AG04449 (cell line): ENCODE measurements around the gene HOXA9.

ENCODE experiments used
- CTCF ChIA-PET: fragments of 350-600 bp; formaldehyde crosslinking; extraction: SDS; loops from one replicate; lab custom pipeline; 2021; ENCODE audit warnings: antibody characterized with exemption; lab: Yijun Ruan, JAX
- POLR2A ChIA-PET: fragments of 400-600, 350-600 bp; formaldehyde crosslinking; extraction: SDS; loops from one replicate; lab custom pipeline; 2020; ENCODE audit warnings: antibody characterized with exemption, inconsistent platforms; lab: Yijun Ruan, JAX
- DNase-seq: peaks from one replicate; pipeline ENCODE4 v3.0.0-alpha.2; 2010; ENCODE audit warnings: low read depth, low spot score
- H3K4me3 ChIP-seq: 2 replicates; pipeline ENCODE4 v1.5.1; 2011; ENCODE audit warnings: low read depth, mild to moderate bottlenecking, control low read depth, low read length
- TF ChIP-seq, protein P1 (sequence below): IDR thresholded peaks from one replicate; pipeline ENCODE4 v1.5.1; 2011; ENCODE audit warnings: mild to moderate bottlenecking, moderate library complexity, low read length, control low read depth, inconsistent platforms; ENCODE audit not compliant: insufficient read depth; ENCODE audit errors: missing control alignments

HOXA9 gene

DNA sequence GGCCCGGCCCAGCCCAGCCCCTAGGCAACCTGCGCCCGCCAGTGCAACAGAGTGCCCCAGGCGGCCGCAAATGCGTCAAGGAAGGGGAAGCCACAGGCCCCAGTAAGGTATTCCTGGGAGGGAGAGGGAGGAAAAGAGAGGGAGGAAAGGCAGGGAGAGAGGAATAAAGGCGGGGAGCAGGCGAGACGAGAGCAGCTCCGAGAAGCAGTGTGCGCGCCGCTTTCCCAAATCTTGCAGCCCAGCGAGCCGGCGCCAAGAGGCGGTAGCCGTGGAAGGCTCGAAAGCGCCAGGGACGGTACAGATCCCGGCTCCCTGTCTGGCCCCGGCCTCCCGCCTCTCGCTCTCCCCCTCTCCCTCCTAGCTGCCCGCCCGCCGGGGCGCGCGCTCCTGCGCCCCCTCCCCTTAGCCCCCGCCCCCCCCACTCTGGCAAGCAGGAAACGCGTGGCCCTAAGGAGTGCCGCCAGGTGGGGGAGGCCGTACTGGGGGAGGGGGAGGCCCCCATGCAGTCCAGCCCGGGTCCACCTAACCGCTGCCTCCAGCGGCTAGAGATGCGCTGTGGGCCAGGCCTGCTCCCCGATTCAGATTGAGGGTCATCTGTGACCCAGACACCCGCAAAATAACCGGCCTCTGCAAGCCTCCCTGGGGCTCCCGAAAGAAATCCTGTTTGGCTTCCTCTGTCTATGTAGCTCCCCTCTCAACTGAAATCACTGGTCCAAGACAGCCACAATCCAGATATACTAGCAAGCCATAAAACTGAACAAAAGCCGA lies 4.5 kb upstream of the HOXA9 start:
- peak overlapping the region; percentile 75 for H3K4me3 ChIP-seq
- POLR2A ChIA-PET = interaction anchor here (1.1 to 4.2 kb wide), 2 partner anchors 9 to 11 kb away, joined by 4 to 53 read pairs; no protein-coding TSS in a partner anchor
- DNase-seq = no peak

DNA sequence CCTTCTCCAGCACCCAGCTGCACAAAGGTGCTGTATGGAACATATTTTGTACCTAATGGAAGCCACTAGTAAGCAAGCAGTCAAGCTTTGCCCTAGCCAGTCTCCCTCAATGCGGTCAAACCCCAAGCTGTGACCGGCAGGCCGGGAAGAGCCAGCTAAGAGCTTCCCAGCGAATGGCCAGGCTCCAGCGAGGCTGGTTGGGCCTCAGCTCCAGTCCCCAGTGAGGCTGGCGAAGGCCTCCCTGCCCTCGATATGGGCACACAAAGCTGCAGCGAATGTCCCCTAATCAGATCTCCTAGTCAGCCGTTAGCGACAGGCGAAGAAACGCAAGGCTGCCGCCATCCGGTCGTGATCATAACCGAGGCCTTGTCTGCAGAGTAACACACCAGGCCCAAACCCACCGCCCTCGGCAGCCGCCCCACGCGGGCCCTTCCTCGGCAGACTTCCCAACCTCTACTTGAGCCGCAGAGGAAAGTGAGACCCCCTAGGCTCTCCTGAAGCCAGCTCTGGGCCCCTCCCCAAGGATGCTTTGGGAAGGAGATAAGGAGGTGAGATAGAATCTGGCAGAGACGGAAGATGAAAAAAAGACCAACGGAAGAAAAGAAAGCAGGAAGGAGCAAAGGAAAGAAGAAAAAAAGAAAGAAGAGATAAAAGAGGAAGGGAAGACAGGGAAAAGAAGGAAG lies 3.1 kb upstream of the HOXA9 start:
- CTCF ChIA-PET = interaction anchor here (0.7 to 5.3 kb wide), 5 partner anchors 10 to 791 kb away, joined by 3 to 48 read pairs (median 3); partner anchors contain the start of gene HOXA7
- DNase-seq = no peak
- POLR2A ChIA-PET = interaction anchor here (0.5 to 4.2 kb wide), 6 partner anchors 10 to 1312 kb away, joined by 3 to 53 read pairs (median 4); partner anchors contain the start of gene HOXA7
- peak overlapping the region; percentile 75 for H3K4me3 ChIP-seq
- TF ChIP-seq, protein P1, sequence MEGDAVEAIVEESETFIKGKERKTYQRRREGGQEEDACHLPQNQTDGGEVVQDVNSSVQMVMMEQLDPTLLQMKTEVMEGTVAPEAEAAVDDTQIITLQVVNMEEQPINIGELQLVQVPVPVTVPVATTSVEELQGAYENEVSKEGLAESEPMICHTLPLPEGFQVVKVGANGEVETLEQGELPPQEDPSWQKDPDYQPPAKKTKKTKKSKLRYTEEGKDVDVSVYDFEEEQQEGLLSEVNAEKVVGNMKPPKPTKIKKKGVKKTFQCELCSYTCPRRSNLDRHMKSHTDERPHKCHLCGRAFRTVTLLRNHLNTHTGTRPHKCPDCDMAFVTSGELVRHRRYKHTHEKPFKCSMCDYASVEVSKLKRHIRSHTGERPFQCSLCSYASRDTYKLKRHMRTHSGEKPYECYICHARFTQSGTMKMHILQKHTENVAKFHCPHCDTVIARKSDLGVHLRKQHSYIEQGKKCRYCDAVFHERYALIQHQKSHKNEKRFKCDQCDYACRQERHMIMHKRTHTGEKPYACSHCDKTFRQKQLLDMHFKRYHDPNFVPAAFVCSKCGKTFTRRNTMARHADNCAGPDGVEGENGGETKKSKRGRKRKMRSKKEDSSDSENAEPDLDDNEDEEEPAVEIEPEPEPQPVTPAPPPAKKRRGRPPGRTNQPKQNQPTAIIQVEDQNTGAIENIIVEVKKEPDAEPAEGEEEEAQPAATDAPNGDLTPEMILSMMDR = peak; percentile 11

More for the DNA sequence above, 4.5 kb upstream of the HOXA9 start:
- TF ChIP-seq, protein P1 = no peak
- CTCF ChIA-PET = interaction anchor here (0.9 to 5.3 kb wide), 5 partner anchors 9 to 1314 kb away, joined by 3 to 48 read pairs (median 4); no protein-coding TSS in a partner anchor

DNA sequence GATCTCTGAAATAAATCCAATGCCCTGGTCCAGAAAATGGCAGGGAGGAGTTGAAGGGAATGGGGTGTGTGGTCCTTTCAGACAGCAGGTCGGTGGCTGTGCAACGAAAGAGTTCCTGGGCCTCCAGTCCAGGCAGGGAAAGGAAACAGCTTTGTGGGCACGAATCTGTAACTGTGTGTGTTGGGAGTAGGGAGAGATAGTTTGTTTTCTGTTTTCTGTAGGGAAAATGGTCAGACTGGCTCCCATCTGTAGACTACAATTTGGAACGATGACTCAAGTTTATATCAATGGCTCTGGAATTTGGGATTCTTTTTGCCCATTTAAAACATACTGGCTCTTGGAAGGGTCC lies 2.6 kb upstream of the HOXA9 start:
- ChIA-PET CTCF (interaction anchor here (0.7 to 5.3 kb wide), 4 partner anchors 11 to 791 kb away, joined by 3 to 48 read pairs (median 3); partner anchors contain the start of gene HOXA7), POLR2A (interaction anchor here (0.6 to 4.2 kb wide), 3 partner anchors 11 to 1311 kb away, joined by 3 to 53 read pairs (median 5); no protein-coding TSS in a partner anchor)
- TF ChIP-seq, protein P1 = no peak
- DNase-seq = no peak
- H3K4me3 ChIP-seq = peak overlapping the region; percentile 75

DNA sequence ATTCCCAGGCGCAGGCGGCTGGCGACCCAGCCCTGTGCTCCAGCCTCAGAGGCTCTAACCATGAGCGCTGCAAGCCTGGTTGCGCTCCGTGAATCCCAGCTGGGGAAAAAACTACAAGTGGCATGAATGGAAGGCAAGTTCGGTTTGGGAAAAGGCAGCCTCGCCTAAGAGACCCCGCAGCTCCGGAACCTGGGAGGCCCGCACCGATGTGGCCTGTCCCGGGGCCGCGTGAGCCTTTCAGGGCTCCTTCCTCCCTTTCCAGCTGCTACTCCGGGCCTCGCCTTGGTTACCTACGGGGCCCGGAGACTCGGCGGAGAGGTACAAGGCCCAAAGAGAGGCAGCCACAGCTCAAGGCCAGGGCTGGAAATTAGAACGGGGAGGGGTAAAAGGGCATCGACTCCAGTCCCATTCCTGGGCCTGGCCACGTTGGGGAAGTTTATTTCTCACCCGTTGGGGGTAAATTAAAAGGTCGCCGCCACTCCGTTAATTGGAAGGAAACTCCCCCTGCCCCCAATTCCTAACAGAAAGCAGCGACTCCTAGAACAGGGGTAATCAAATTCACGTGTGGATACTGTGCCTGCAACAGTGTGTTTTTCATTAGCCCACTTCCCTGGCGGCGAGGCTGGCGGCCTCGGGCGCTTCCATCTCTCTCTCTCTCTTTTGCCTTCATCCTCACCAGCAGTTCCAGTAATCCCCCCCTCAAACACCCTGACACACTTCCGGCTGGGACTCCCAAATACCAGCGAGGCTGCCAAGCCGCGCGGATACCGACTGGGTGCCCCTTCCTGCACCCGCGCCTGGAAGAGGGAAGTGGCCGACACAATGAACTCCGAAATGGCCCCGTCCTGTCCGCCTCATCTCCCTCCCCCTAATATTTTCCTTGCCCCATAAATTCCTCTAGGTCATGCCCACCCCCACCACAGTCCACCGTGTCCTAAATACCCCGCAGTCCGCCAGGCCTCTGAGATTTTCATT lies 1.5 kb upstream of the HOXA9 start:
- ChIA-PET POLR2A (interaction anchor here (0.6 to 2.4 kb wide), 4 partner anchors 9 to 574 kb away, joined by 3 to 13 read pairs (median 8); no protein-coding TSS in a partner anchor), CTCF (interaction anchor here (0.6 to 6.8 kb wide), 8 partner anchors 9 to 1311 kb away, joined by 3 to 117 read pairs (median 3); partner anchors contain the start of gene HOXA10)
- TF ChIP-seq, protein P1 = no peak
- peak overlapping the region; percentile 75 for H3K4me3 ChIP-seq
- DNase-seq = no peak

DNA sequence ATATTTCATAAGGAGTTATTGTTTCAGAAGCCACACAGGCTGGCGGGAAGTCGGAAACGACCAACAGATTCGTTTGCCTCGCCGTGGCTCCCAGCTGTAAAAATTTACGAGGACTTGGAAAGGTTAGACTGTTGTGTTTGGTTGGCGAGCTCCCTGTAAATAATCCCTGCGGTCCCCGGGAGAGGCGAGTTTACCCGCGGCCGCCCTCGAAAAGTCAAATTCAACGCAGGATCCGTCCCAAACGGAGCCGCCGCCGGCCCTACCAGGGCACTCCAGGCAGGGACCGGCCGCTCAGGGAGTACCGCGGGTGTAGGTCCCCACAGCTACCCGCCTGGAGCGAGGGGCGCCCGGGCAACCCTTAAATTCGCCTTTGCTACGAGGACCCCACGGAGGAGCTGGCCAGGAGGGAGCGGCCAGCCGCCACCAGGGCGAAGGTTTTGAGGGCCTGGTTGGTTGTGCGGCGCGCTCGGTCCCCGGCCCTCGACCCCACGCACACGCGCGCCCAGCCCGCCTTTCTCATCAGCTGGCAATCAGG lies 726 bp upstream of the HOXA9 start:
- no peak for DNase-seq
- POLR2A ChIA-PET = interaction anchor here (0.6 to 2.4 kb wide), 5 partner anchors 10 to 575 kb away, joined by 3 to 13 read pairs (median 3); partner anchors contain the start of gene HOXA7
- TF ChIP-seq, protein P1 = no peak
- CTCF ChIA-PET = interaction anchor here (0.6 to 6.8 kb wide), 8 partner anchors 10 to 1310 kb away, joined by 3 to 117 read pairs (median 3); partner anchors contain the start of genes HOXA10, HOXA3 and HOXA7
- H3K4me3 ChIP-seq = peak overlapping the region; percentile 75
